Left hindlimb (tissue), 1 donor: ENCODE results near the gene FXR2.

ENCODE experiments used
- DNase-seq: peaks from one replicate; pipeline ENCODE4 v3.0.0-alpha.2; 2018

FXR2 gene

GRCh38 chr17:7587420-7588151, 27.1 kb downstream of the FXR2 start:
- DNase-seq: no peak

GRCh38 chr17:7586673-7587419, 27.9 kb downstream of the FXR2 start:
- DNase-seq: no peak

GRCh38 chr17:7583253-7584109, 31.2 kb downstream of the FXR2 start, which contains the start of gene MPDU1:
TSS of gene MPDU1 (plus strand) at chr17:7583852. CDS start at chr17:7583863, 11 bp downstream.
- DNase-seq: peak; percentile 99

GRCh38 chr17:7582396-7583252, 32.1 kb downstream of the FXR2 start:
- DNase-seq: no peak

- DNase-seq: no peak
Measured at GRCh38 chr17:7580604-7581575, 33.8 kb downstream of the FXR2 start.

GRCh38 chr17:7579834-7580603, 34.7 kb downstream of the FXR2 start:
- no peak for DNase-seq

GRCh38 chr17:7579001-7579833, 35.5 kb downstream of the FXR2 start, which contains the start of gene CD68:
TSS of gene CD68 (plus strand) at chr17:7579638. CDS start at chr17:7579678, 40 bp downstream.
- DNase-seq: peak; percentile 63

- DNase-seq: no peak
Measured at GRCh38 chr17:7577327-7578199, 37.1 kb downstream of the FXR2 start.

- no peak for DNase-seq
Measured at GRCh38 chr17:7576432-7576937, 38.2 kb downstream of the FXR2 start.

- no peak for DNase-seq
Measured at GRCh38 chr17:7575959-7576358, 38.7 kb downstream of the FXR2 start.

GRCh38 chr17:7575481-7575883, 39.2 kb downstream of the FXR2 start:
- DNase-seq: no peak

- DNase-seq: no peak
Measured at GRCh38 chr17:7574176-7574953, 40.3 kb downstream of the FXR2 start.

- peak; percentile 95 for DNase-seq
Measured at GRCh38 chr17:7573324-7574080, 41.2 kb downstream of the FXR2 start.

- DNase-seq: peak; percentile 100
Measured at GRCh38 chr17:7572588-7573323, 41.9 kb downstream of the FXR2 start.

GRCh38 chr17:7572338-7572587, 42.4 kb downstream of the FXR2 start:
- no peak for DNase-seq

- no peak for DNase-seq
Measured at GRCh38 chr17:7570351-7570750, 44.3 kb downstream of the FXR2 start.
